Glomerular visceral epithelial cell (primary cell): ENCODE measurements around the gene BCAP31.

ENCODE experiments used
- DNase-seq: peaks from one replicate; pipeline ENCODE4 v3.0.0-alpha.2; 2016; ENCODE audit errors: extremely low spot score

BCAP31 gene

GRCh38 chrX:153724252-153725038 is at the start of gene BCAP31, which contains the start of gene ABCD1:
Gene BCAP31 (minus strand): TSS chrX:153724387. CDS start chrX:153723244, 1,143 bp downstream.
Gene ABCD1 (plus strand): TSS chrX:153724856. CDS start chrX:153725267, 411 bp downstream.
- peak; percentile 88 for DNase-seq

- no peak for DNase-seq
Measured at GRCh38 chrX:153773218-153773611, 49.0 kb upstream of the BCAP31 start.

DNA sequence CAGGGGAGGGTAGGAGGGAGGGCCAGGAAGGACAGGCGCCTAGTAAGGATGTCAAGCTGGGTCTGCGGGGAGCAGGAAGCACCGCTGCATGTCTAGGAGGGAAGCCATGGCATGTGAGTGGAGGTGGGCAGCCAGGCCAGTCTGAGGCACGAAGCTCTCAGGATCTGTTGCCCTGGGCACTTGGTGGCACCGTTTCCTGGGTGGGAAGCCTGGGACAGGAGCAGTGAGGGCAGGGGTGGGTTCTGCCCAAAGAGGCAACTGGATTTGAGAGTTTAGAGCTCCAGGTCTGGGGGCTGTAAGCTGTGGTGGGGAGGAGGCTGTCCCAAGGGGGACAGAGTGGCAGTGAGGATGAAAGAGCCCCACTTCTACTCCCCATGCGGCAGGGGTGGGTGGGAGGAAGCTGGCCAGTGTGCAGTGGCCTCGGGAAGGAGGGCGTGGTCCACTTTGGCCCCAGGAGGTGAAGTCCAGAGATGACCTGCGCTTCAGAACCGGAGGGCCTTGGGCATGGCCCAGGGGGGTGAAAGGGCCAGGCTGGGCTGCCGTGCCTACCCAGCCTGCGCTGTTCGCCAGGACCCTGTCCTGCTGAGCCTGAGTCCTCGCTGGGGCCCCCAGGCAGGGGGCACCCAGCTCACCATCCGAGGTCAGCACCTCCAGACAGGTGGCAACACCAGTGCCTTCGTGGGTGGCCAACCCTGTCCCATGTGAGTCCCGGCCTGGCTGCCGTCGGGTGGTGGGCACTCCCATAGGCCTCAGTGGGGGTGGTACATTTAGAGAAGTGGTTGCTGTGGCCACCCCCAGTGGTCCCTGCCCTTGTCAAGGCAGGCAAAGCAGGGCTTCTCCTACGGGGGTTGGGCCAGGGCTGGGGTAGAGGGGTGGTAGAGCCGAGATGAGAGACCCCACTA is 48.4 kb upstream of the BCAP31 start:
- DNase-seq = no peak

DNA sequence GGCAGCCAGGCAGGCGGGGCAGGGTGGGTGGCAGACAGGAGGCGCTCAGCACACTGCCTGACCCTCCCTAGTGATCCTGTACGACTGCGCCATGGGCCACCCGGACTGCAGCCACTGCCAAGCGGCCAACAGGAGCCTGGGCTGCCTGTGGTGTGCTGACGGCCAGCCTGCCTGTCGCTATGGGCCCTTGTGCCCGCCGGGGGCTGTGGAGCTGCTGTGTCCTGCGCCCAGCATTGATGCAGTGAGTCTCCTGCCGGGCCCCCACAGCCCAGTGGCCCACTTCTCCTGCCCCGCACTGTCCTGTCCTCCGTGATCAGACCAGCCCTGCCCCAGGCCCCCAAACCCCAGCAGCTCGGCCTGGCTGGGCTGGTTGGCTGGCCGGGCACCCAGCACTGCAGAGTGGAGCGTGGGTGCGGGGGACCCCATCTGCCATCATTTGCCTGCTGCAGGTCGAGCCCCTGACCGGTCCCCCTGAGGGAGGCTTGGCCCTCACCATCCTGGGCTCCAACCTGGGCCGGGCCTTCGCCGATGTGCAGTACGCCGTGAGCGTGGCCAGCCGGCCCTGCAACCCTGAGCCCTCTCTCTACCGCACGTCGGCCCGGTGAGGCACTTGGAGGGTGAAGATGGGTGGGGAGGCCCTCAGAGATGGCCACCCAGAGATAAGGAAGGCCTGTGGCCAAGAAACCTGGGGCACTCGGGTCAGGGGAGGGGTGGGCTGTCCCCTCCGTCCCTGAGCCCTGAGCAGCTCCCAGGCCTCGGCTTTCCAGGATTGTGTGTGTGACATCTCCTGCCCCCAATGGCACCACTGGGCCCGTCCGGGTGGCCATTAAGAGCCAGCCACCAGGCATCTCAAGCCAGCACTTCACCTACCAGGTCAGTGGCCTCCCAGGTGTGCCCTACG is 47.5 kb upstream of the BCAP31 start:
- no peak for DNase-seq

DNA sequence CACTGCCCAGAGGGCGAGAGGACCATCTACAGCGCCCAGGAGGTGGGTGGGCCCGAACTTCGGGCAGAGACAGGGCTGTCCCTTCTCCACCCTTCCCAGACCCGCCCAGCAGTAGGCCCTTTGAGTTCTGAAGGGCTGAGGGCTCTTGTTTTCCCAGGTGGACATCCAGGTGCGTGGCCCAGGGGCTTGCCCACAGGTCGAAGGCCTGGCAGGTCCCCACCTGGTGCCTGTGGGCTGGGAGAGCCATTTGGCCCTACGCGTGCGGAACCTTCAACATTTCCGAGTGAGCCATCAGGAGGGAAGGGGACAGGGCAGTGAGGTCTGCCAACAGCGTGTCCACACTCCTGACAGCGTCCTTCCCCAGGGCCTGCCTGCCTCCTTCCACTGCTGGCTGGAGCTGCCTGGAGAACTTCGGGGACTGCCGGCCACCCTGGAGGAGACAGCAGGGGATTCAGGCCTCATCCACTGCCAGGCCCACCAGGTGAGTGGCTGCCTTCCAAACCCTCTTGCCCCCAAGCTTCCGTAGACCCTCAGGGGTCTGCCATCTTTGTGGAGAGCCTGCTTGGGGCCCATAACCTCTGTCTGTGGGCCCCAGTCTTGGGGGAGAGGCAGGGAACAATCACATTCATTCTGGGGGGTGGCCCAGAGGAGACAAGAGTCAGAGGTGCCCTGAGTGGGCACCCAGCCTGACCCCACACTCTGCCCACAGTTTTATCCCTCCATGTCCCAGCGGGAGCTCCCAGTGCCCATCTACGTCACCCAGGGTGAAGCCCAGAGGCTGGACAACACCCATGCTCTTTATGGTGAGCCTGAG is 46.6 kb upstream of the BCAP31 start:
- no peak for DNase-seq

DNA sequence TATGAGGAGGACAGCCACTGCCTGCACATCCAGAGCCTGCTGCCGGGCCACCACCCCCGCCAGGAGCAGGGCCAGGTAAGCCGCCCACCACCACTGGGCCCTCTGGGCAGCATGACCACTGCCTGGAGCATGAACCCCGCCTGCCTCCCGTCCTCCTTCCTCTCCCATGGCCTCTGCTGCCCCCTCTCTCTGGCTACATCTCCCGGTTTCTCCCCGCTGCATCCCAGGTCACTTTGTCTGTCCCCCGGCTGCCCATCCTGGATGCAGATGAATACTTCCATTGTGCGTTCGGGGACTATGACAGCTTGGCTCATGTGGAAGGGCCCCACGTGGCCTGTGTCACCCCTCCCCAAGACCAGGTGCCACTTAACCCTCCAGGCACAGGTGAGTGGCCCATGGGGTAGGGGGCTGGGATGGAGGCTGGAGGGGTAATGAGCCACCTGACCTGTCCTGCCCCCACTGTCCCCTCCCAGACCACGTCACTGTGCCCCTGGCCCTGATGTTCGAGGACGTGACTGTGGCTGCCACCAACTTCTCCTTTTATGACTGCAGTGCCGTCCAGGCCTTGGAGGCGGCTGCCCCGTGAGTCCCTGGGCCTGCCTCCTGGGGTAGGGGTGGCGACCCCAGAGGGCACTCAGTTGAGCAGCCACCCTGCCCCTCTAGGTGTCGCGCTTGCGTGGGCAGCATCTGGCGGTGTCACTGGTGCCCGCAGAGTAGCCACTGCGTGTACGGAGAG is 45.8 kb upstream of the BCAP31 start:
- no peak for DNase-seq

DNA sequence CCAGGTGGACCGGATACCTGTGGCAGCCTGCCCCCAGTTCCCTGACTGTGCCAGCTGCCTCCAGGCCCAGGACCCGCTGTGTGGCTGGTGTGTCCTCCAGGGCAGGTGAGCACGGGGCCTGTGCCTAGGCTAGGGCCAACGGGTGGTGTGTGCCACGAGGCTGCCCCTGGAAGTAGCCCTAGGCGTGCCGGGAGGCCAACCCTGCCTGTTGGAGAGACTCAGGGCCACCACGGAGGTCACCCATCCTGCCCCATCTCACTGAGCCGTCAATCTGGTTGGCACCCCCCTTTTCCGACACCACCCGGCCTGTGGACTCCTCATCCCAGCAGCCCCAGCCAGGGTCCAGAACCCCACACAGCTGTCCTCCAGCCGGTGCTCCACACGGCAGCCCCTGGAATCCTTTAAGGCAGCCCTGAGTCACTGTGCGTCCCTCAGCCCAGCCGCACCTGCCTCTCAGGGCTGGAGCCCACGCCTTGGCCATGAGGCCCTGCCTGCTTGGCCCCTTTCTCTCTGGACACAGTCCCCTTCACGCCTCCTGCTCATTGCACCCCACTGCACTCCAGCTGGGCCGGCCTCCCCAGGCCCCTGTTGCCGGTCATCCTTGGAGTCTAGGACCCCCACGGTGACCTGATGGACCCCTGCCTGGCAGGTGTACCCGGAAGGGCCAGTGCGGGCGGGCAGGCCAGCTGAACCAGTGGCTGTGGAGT is 45.1 kb upstream of the BCAP31 start:
- no peak for DNase-seq

DNA sequence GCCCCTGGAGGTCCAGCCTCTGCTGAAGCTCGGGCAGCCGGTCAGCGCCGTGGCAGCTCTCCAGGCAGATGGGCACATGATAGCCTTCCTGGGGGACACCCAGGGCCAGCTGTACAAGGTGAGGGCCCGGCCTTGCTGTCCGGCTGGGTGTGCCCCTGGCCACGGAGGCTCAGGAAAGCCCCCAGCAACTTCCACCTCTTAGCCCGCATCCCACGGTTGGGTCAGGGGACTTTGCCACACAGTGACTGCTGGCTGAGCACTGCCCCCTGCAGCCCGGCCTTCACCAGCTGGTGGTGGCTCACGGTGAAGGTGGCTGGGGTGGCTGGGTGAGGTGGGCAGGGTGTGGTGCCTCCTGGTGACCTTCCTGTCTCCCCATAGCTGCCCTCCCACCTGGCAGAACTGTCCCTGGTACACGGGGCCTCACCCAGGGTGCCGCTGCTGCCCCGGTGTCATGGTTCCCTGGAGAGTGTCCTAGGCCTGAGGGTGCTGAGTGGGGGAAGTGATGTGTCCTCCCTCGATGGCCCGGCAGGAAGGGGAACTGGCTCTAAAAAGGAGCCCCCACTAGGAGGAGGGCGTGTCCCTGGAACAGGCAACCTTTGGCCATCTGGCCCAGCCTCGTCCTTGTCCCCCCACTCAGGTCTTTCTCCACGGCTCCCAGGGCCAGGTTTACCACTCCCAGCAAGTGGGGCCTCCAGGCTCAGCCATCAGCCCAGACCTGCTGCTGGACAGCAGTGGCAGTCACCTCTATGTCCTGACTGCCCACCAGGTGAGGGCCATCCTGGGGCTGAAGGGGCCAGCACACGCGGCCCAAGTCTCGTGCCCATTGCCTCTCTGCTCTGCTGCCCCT is 44.3 kb upstream of the BCAP31 start:
- DNase-seq = no peak

GRCh38 chrX:153767674-153768055 is 43.5 kb upstream of the BCAP31 start:
- DNase-seq = no peak

DNA sequence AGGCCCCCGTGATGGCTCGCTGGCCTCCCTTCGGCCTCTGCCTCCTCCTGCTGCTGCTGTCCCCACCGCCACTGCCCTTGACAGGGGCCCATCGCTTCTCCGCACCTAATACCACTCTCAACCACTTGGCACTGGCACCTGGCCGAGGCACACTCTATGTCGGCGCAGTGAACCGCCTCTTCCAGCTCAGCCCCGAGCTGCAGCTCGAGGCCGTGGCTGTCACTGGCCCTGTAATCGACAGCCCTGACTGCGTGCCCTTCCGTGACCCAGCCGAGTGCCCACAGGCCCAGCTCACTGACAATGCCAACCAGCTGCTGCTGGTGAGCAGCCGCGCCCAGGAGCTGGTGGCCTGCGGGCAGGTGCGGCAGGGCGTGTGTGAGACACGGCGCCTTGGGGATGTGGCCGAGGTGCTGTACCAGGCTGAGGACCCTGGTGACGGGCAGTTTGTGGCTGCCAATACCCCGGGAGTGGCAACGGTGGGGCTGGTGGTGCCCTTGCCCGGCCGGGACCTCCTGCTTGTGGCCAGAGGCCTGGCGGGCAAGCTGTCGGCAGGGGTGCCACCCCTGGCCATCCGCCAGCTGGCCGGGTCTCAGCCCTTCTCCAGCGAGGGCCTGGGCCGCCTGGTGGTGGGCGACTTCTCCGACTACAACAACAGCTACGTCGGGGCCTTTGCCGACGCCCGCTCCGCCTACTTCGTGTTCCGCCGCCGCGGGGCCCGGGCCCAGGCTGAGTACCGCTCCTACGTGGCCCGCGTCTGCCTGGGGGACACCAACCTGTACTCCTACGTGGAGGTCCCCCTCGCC is 42.9 kb upstream of the BCAP31 start:
- no peak for DNase-seq

DNA sequence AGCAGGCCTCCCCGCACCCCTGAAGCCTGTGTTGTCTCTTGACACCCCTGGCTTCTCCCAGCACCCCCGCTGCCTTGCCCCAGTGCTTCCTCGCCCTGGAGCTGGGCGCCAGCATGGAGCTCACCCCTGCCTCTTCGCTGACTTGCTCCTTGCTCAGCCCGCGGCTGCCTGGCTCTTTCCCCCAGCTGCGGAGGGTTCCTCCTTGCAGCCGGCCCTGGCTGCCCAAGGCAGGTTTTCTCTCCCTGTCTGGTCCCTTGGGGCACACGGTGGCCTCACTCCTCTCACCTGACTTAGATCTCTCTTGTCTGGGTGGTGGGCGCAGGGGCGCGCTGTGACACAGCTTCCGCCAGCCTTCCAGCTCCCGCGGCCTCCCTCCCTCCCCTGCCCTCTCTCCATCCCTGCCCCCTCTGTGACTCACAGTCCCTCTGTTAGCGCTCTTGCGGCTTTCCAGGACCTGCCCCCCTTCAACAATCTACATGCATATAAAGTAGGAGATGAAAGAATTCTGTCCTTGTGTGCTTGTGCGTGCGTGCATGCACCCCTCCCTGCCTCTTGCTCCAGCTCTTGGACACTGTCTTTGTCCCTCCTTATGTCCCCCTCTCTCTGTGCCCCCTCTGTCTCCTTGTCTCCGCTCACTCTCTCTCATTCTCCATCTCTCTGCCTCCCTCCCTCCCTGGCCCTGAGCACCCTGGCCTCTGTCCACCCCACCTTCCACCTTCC is 42.1 kb upstream of the BCAP31 start:
- DNase-seq = peak; percentile 64

- no peak for DNase-seq
Measured at GRCh38 chrX:153765138-153766079, 41.2 kb upstream of the BCAP31 start.

- DNase-seq = no peak
Measured at GRCh38 chrX:153764786-153765137, 40.6 kb upstream of the BCAP31 start.

- peak; percentile 77 for DNase-seq
Measured at GRCh38 chrX:153763989-153764755, 40.0 kb upstream of the BCAP31 start, which contains the start of gene PLXNB3. Gene PLXNB3 (plus strand): TSS chrX:153764249. CDS start chrX:153765536, 1,287 bp downstream.

GRCh38 chrX:153763298-153763932 is 39.2 kb upstream of the BCAP31 start:
- DNase-seq = no peak
